ENCODE data around the gene SCFD2.
"Not testable (repeated sequence)": the region's sequence is repeated elsewhere in the genome, so short reads cannot be mapped to it uniquely, and the experiment has no call there.

The SCFD2 gene

DNA sequence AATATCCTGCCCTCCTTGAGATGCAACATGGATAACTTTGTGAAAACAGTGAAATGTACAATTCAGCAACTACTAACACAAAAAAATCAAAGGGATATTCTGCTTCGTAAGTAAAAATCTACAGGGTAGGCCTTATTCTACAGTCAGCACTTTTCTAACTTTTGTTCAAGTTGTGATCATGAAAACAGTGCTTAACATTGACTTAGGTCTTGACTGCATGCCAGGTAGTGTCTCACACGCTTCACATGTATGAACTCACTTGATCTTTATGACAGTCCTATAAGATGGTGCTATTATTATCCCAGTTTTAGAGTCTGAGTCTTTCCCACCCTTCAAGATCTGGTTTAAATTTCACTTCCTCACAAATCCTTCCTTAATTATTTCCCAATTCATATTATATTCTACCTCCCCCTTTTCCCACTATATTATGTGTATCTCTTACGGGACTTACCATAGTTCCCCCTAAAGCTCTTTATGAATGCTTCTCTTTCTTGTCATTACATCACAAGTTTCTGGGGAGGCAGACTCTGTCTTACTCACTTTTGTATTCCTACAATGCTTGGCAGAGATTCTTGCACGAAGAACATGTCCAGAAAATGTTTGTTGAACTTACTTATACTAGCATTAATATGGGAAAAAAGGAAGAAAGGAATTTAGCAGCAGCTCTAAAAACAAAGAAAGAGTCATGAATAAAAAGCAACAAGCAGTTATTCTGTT is 179.8 kb downstream of the SCFD2 start:
- peak; percentile 5 for DNase-seq

GRCh38 chr4:53183754-53184153 is 182.1 kb downstream of the SCFD2 start:
- no peak for DNase-seq

DNA sequence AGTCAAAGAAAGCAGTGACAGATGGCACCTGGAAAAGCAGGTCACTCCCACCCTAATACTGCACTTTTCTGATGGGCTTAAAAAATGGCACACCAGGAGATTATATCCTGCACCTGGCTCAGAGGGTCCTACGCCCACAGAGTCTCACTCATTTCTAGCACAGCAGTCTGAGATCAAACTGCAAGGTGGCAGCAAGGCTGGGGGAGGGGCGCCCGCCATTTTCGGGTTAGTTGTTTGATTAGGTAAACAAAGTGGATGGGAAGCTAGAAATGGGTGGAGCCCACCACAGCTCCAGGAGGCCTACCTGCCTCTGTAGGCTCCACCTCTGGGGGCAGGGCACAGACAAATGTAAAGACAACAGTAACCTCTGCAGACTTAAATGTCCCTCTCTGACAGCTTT is 188.1 kb downstream of the SCFD2 start:
- not testable (repeated sequence) for DNase-seq

DNA sequence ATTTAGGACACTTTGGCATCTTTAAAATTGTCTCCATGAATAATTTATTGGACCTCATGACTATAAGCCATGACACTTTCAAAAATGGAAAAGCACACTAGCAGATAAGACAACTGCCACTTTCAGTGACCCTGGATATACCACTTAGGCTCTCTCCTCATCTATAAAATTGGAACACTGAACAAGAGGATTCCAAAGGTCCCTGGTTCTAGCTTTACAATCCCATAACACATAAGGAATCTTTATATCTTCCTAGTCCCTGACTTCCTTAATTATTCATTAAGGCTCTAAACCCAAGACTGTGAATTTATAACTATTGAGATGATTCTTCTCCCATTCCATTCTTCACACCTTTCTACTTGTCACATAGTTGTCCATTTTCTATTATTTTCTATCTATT is 190.2 kb downstream of the SCFD2 start:
- no peak for DNase-seq

DNA sequence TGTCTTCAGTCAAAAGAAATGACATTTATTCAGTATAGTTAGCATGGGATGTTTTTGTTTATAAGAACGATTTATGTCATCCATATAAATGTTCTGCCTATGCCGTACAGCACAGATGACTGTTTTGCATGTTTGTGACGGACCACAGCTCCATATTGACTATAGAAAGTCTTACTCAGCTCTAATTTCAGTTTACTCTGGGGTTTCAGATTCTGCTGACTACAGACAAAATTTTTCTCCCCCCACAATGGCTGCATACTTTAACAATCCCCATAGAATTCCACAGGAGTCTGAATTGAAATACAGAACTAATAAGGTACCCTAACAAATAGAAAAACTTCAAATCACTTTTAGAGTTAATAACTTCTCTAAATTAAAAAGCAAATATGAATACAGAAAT is 191.0 kb downstream of the SCFD2 start:
- no peak for DNase-seq

- no peak for DNase-seq
These were observed 192.3 kb downstream of the SCFD2 start for GRCh38 chr4:53173576-53173975.

- DNase-seq, result no peak
These were observed 194.1 kb downstream of the SCFD2 start for GRCh38 chr4:53171797-53172196.

GRCh38 chr4:53169695-53170617 is 195.9 kb downstream of the SCFD2 start:
- DNase-seq, result no peak

GRCh38 chr4:53168228-53168627 is 197.6 kb downstream of the SCFD2 start:
- no peak for DNase-seq

DNA sequence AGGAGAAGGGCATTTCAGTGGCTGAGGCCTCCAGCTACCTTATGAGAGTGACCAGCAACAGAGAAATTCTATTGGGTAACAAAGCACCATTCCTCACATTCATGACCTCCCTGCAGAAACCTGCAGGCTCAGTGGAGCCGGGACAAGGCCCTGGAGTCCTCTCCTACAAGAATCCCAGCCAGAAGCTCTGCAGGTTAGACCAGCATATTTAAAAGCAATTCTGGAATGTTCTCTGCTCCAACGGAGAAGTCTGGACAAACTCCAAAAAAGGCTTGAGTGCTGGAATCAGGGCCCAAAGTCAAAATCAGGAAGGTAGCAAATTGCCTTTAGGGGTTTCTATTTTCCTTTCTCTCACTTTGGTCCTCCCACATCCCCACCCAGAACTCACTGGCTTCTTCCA is 202.9 kb downstream of the SCFD2 start:
- DNase-seq, result no peak

DNA sequence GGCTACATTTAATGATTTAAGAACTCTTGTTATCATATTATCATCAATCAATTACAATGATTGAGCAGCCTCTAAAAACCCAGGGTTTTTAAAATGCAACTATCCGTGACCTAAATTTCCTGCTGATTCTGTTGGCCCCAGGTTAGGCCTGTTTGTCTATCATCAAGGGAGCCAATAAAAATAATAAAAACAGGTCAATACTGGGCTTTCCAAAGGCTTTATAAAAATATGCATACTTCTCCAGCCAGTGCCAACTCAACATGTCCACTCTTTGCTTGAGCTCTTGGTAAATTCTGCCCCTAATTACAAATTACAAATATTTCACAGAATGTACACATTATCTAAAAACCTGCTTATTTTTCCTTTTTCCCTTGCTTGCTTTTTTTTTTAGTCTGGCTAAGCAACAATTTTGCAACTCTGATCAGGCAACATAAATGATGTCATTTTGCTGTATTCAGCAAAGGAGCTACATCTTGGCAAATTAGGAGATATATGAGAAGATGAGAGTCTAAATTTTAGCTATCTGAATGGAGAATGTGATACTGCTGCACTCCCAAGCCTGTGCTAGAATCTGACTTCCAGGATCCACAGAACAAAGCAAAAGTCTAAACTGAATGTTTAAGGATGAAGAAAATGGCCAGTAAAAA is 204.0 kb downstream of the SCFD2 start:
- no peak for DNase-seq

DNA sequence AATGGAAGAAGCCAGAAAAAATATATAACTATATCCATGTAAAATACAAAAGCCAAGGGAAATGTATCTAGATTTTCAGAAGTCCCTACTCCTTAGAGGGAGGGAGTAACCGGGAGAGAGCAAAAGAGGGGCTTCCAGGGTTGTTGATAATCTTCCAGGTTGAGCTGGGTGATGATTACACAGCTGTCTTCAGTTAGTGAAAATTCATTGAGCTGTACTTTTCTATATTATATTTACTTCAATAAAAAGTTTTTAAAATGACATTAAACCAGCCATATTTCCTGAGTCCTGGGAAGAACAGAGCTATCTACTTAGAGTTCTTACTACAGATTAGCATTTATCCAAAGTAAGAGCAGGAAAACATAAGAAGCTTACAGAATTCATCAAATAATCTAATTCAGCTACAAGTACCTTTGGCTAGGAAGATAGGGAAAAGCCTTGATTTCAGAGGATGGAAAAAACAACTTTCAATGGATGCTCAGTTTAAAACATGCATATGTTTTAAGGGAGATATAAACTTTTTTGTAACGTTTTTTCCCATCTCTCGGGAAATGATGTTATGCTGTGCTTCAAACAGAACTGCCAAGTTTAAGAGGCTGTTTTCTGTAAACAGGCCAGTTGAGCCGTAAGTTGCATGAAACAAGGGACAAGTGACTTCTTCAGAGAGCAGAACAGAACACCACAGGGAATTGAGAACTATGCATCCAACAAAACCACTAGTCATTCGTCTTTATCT is 204.6 kb downstream of the SCFD2 start:
- DNase-seq, result no peak

- DNase-seq, result no peak
These were observed 209.0 kb downstream of the SCFD2 start for GRCh38 chr4:53156896-53157295.

- DNase-seq, result no peak
These were observed 213.4 kb downstream of the SCFD2 start for GRCh38 chr4:53152467-53152866.

- no peak for DNase-seq
These were observed 214.4 kb downstream of the SCFD2 start for GRCh38 chr4:53151489-53151788.

DNA sequence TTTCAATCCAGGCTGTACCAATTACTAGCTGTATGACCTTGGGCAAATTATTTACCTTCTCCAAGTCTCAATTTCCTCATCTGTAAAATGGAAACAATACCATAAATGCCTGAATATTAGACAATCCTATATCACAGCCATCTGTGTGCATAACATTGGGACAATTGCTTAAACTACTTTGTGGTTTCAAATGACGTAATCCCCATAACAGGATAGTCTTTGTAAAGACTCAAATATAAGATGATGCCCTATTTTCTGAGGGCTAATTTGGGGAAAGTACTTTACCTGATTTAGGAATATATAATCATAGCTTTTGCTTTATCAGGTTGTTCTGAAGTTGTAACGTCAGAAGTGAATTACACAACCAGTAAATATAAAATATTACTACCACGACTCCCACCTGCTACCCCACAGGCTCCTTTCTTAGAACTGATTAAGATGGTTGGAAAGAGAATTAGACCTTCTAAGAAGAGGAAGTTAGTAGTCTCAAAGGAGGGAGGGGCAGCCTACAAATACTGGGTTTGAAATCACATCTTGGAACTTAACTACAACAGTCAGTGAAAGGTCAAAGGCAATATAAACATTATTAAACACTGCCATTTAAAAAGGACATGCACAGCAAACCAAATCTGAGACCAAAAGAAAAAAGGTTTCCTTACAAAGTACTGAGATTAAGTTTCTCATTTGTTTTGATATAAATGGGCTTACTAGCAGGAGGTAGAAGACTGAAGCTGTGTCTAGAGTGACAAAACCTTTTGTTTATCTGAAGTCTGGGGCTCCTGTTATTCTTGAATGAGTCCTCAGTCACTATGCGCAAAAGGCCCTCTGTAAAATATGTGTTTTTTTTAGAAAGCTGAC is 215.0 kb downstream of the SCFD2 start:
- no peak for DNase-seq

DNA sequence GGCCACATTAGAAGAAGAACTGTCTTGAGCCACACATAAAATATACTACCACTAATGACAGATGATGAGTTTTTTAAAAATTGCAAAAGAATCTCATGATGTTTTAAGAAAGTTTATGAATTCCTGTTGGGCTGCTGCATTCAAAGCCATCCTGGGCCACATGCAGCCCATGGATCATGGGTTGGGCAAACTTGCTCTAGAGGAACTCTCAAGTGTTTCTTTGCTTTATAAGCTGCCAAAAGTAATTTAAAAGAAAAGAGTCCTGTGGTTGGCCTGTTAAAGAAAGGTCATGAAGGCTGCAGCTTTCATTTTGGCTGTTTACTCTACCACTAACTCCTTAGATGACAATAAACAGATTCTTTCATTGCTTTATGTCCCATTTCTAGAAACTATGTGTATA is 218.2 kb downstream of the SCFD2 start:
- no peak for DNase-seq

GRCh38 chr4:53147197-53147596 is 218.7 kb downstream of the SCFD2 start:
- DNase-seq, result no peak

DNA sequence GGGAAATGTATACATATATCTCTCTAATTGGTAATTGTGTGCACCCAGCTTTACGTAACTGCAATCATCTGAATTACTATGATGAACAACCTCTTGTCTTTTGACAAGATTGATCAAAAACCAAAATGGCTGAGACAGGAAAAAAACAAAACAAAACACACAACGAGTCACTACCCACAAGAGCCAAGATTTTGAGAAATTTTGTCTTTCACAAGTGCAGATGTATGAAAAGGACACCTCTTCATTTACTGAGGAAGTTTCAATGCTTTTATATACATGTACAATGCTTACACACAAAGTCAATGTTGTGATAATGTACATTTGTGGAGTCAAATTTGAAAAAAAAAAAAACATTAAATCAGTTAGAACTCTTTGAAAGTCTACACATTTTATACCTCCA is 224.6 kb downstream of the SCFD2 start:
- no peak for DNase-seq

GRCh38 chr4:53139256-53139655 is 226.6 kb downstream of the SCFD2 start:
- DNase-seq, result not testable (repeated sequence)

DNA sequence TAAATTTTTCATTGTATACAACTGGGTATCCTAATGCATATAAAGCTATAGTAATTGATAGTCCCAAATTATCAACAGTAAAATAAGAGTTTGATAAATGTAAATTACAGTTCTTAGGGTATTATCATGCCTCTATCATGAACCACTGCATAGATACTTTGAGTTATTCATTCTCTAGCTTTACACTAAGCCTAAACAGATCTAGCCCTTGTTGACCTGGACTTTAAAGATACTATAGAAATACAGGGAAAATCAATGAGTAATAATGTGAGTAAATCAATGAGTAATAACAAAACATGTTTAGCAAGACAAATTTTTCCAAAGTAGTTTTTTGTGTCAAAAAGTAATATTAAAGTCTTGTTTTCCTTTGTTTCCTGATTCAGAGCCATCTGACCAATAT is 228.4 kb downstream of the SCFD2 start:
- DNase-seq, result no peak

DNA sequence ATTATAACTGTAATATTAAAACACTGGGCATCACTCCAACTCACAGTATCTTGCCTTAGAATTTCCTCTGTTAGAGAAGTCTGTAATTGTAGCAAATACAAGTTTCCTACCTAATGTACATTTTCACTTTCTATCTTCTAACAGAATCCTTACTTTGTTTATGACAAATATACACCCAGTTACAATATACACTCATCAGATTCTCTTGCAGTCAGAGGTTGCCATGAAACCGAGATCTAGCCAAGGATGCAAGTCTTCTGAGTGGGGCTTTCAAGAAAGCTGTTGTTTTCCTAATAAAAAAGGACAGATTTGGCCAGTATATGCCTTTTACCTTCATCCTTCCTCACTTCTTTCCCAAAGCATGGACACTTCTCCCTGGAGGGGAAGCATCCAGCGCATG is 228.9 kb downstream of the SCFD2 start:
- no peak for DNase-seq

All from NCI-H69 (cell line).